Neuronal stem cell (in vitro differentiated cells): ENCODE measurements around the gene KLHDC4.
"Not testable (repeated sequence)": the region's sequence is repeated elsewhere in the genome, so short reads cannot be mapped to it uniquely, and the experiment has no call there.

Experiments
- DNase-seq: peaks from one replicate; pipeline ENCODE4 v3.0.0-alpha.2; 2013; ENCODE audit warnings: low spot score
- H2AFZ ChIP-seq: one replicate; pipeline ENCODE4 v1.6.1; 2013; ENCODE audit warnings: mild to moderate bottlenecking, low read length, inconsistent platforms
- H2AK5ac ChIP-seq: 2 replicates; pipeline ENCODE4 v1.6.1; 2013; ENCODE audit warnings: low read depth, mild to moderate bottlenecking, inconsistent platforms, low read length, moderate library complexity, mixed read lengths
- H2BK120ac ChIP-seq: 2 replicates; pipeline ENCODE4 v1.6.1; 2013; ENCODE audit warnings: low read depth, mild to moderate bottlenecking, inconsistent platforms, low read length, moderate library complexity, mixed read lengths
- H2BK12ac ChIP-seq: one replicate; pipeline ENCODE4 v1.6.1; 2013; ENCODE audit warnings: low read length, inconsistent platforms
- H2BK15ac ChIP-seq: 2 replicates; pipeline ENCODE4 v1.6.1; 2013; ENCODE audit warnings: mild to moderate bottlenecking, low read length, inconsistent platforms, mixed read lengths
- H2BK5ac ChIP-seq: one replicate; pipeline ENCODE4 v1.6.1; 2013; ENCODE audit warnings: inconsistent platforms, mild to moderate bottlenecking, low read length, moderate library complexity
- H3K14ac ChIP-seq: one replicate; pipeline ENCODE4 v1.6.1; 2013; ENCODE audit warnings: low read length, inconsistent platforms
- H3K18ac ChIP-seq: 2 replicates; pipeline ENCODE4 v1.6.1; 2013; ENCODE audit warnings: low read length, inconsistent platforms
- H3K23ac ChIP-seq: 2 replicates; pipeline ENCODE4 v1.6.1; 2013; ENCODE audit warnings: low read depth, mild to moderate bottlenecking, mixed read lengths, low read length, inconsistent platforms; ENCODE audit not compliant: poor library complexity
- H3K27ac ChIP-seq: replicated peaks from 3 replicates; pipeline ENCODE4 v1.5.1; 2013; ENCODE audit warnings: low read length, inconsistent platforms
- H3K27me3 ChIP-seq, 3 experiments: 2 replicates each; pipeline ENCODE4 v1.6.1; 2013; ENCODE audit warnings: low read length in 3 of 3, mild to moderate bottlenecking in 2 of 3, inconsistent platforms in 1 of 3, low read depth in 1 of 3, mixed read lengths in 1 of 3, moderate library complexity in 1 of 3; ENCODE audit not compliant: control insufficient read depth in 3 of 3, insufficient read depth in 3 of 3
- H3K36me3 ChIP-seq, 2 donors: replicated peaks in 1 of 2; 2 replicates each; pipeline ENCODE4 v1.6.1; 2013; ENCODE audit warnings: low read length in 2 of 2; ENCODE audit not compliant: control insufficient read depth in 2 of 2, insufficient read depth in 2 of 2
- H3K4ac ChIP-seq: 2 replicates; pipeline ENCODE4 v1.6.1; 2013; ENCODE audit warnings: inconsistent platforms, mild to moderate bottlenecking, low read length, moderate library complexity
- H3K4me1 ChIP-seq, 2 donors: 1 replicate in 1 of 2; 2 replicates in 1 of 2; pipeline ENCODE4 v1.6.1; 2013; ENCODE audit warnings: low read length in 2 of 2, low read depth in 1 of 2; ENCODE audit not compliant: control insufficient read depth in 2 of 2, insufficient read depth in 1 of 2
- H3K4me2 ChIP-seq: one replicate; pipeline ENCODE4 v1.6.1; 2013; ENCODE audit warnings: mild to moderate bottlenecking, low read length, inconsistent platforms; ENCODE audit not compliant: insufficient read depth, poor library complexity, severe bottlenecking
- H3K4me3 ChIP-seq, 2 donors: 2 replicates each; pipeline ENCODE4 v1.5.1; 2013; ENCODE audit warnings: low read length in 2 of 2, mild to moderate bottlenecking in 2 of 2, inconsistent platforms in 1 of 2, moderate library complexity in 1 of 2
- H3K79me1 ChIP-seq: one replicate; pipeline ENCODE4 v1.6.1; 2013; ENCODE audit warnings: low read depth, mild to moderate bottlenecking, inconsistent platforms, low read length, moderate library complexity
- H3K9ac ChIP-seq: one replicate; pipeline ENCODE4 v1.6.1; 2013; ENCODE audit warnings: mild to moderate bottlenecking, low read depth, low read length, inconsistent platforms; ENCODE audit not compliant: poor library complexity
- H3K9me3 ChIP-seq, 2 donors: replicated peaks in 1 of 2; 2 replicates each; pipeline versions ENCODE3 to v1.6.1; 2013; ENCODE audit warnings: low read length in 2 of 2, mild to moderate bottlenecking in 2 of 2, inconsistent platforms in 1 of 2, low read depth in 1 of 2, mixed read lengths in 1 of 2, moderate library complexity in 1 of 2; ENCODE audit not compliant: control insufficient read depth in 2 of 2, insufficient read depth in 1 of 2
- H4K8ac ChIP-seq: one replicate; pipeline ENCODE4 v1.6.1; 2013; ENCODE audit warnings: low read depth, mild to moderate bottlenecking, inconsistent platforms, low read length, moderate library complexity
- H4K91ac ChIP-seq: one replicate; pipeline ENCODE4 v1.6.1; 2013; ENCODE audit warnings: low read length, low read depth, mild to moderate bottlenecking, inconsistent platforms; ENCODE audit not compliant: poor library complexity
- WGBS, 2 donors: extraction: QIAGEN DNeasy Blood & Tissue Kit; methylation state at CpG; one replicate each; pipeline ENCODE4 v1.1.7; 2013; ENCODE audit warnings: missing lambda C conversion rate in 2 of 2, mixed read lengths in 1 of 2; ENCODE audit not compliant: insufficient read length in 2 of 2, insufficient replicate concordance in 1 of 2; ENCODE audit errors: extremely low coverage in 2 of 2; 5-methylcytosine and 5-hydroxymethylcytosine counted together

Gene KLHDC4

GRCh38 chr16:87790292-87791100, 24.7 kb upstream of the KLHDC4 start:
- H2BK15ac ChIP-seq, result no peak overlapping the region
- peaks cover 0 to 7% of the 10 kb centered on the region in 2 donors for H3K4me1 ChIP-seq
- H2AFZ ChIP-seq, result no peak overlapping the region
- H2BK5ac ChIP-seq, result no peak overlapping the region
- no peak overlapping the region for H2BK120ac ChIP-seq
- DNase-seq, result no peak
- no peak overlapping the region for H3K23ac ChIP-seq
- H3K9ac ChIP-seq, result no peak overlapping the region
- no CpG with 5 or more reads among the region's 17 CpGs for WGBS, 2 donors
- H3K36me3 ChIP-seq, result no peaks in the 10 kb centered on the region
- no peak overlapping the region for H4K8ac ChIP-seq
- H3K4me3 ChIP-seq, result no peak overlapping the region
- no peak overlapping the region for H3K18ac ChIP-seq
- no peaks in the 10 kb centered on the region for H3K79me1 ChIP-seq
- H3K27me3 ChIP-seq, result peaks cover 0 to 3% (median 0%) of the 10 kb centered on the region in 3 experiments
- H3K27ac ChIP-seq, result no peak overlapping the region
- H3K14ac ChIP-seq, result no peak overlapping the region
- H2AK5ac ChIP-seq, result no peak overlapping the region
- H3K4me2 ChIP-seq, result no peak overlapping the region
- H3K4ac ChIP-seq, result no peak overlapping the region
- H4K91ac ChIP-seq, result no peak overlapping the region
- no peak overlapping the region for H2BK12ac ChIP-seq
- H3K9me3 ChIP-seq, result no peaks in the 10 kb centered on the region

GRCh38 chr16:87789437-87790291, 23.9 kb upstream of the KLHDC4 start:
- Histone ChIP-seq H2AFZ (no peak overlapping the region), H3K4me3 (no peak overlapping the region), H3K23ac (no peak overlapping the region), H3K27ac (no peak overlapping the region), H3K18ac (no peak overlapping the region), H3K36me3 (no peaks in the 10 kb centered on the region), H2BK12ac (no peak overlapping the region), H3K27me3 (peaks cover 0 to 3% (median 0%) of the 10 kb centered on the region in 3 experiments), H4K8ac (no peak overlapping the region), H3K9me3 (no peaks in the 10 kb centered on the region), H3K9ac (no peak overlapping the region), H3K14ac (no peak overlapping the region), H2BK120ac (no peak overlapping the region), H2BK15ac (no peak overlapping the region), H2BK5ac (no peak overlapping the region), H3K4me2 (no peak overlapping the region), H3K4ac (no peak overlapping the region), H3K4me1 (peaks cover 2 to 13% of the 10 kb centered on the region in 2 donors), H4K91ac (no peak overlapping the region), H2AK5ac (no peak overlapping the region), H3K79me1 (no peaks in the 10 kb centered on the region)
- no CpG with 5 or more reads among the region's 20 CpGs for WGBS, 2 donors
- no peak for DNase-seq

- H3K18ac ChIP-seq, result not testable (repeated sequence)
Observed at GRCh38 chr16:87788730-87789436, 23.1 kb upstream of the KLHDC4 start.

More at GRCh38 chr16:87788730-87789436, 23.1 kb upstream of the KLHDC4 start:
- not testable (repeated sequence) for H2BK12ac ChIP-seq, DNase-seq, H3K4ac ChIP-seq, H2BK5ac ChIP-seq, H3K23ac ChIP-seq, H3K36me3 ChIP-seq, H4K91ac ChIP-seq, H2AFZ ChIP-seq, H3K4me3 ChIP-seq, H3K27ac ChIP-seq, H3K79me1 ChIP-seq, H2BK120ac ChIP-seq, H2BK15ac ChIP-seq, H3K4me2 ChIP-seq, H3K27me3 ChIP-seq, H2AK5ac ChIP-seq, H3K14ac ChIP-seq, H4K8ac ChIP-seq, H3K9ac ChIP-seq, H3K9me3 ChIP-seq
- WGBS, 2 donors, result no CpG with 5 or more reads among the region's 10 CpGs
- H3K4me1 ChIP-seq, result peaks cover 3 to 13% of the 10 kb centered on the region in 2 donors
